ENCODE data around the gene ATP6V0B. TPM values are rescaled to one million over a fixed set of nuclear protein-coding genes. Genes with fewer than 3 reads are reported as not detected.
A peak's percentile ranks its signal among the peaks of the same experiment; 100 is the strongest.

The ATP6V0B gene
- total and polyA plus RNA-seq, 2 of the 13 experiments (the other 11 are each of a cell fraction or from before 2014, with no cell fraction given) = 157 to 161 TPM

- TF ChIP-seq RERE (CRISPR knock-in tag; IDR thresholded peaks at IDR 0.05; ENCODE audit: low read depth) (no peak), PRDM15 (CRISPR knock-in tag; IDR thresholded peaks at IDR 0.05) (peak; percentile 77), NFYC (CRISPR knock-in tag; IDR thresholded peaks at IDR 0.05) (no peak), FOSL2 (CRISPR knock-in tag; IDR thresholded peaks at IDR 0.05) (0 out of 2 replicates have a peak, but pooled peaks have one; percentile 14), REL (CRISPR knock-in tag; conservative IDR thresholded peaks at IDR 0.05) (0 out of 2 replicates have a peak, but pooled peaks have one; percentile 76), ZNF17 (CRISPR knock-in tag; IDR thresholded peaks at IDR 0.05) (no peak), TRAFD1 (CRISPR knock-in tag; IDR thresholded peaks at IDR 0.05; ENCODE audit: borderline replicate concordance) (no peak), GMEB2 (CRISPR knock-in tag; IDR thresholded peaks at IDR 0.05; ENCODE audit: low read depth) (0 out of 2 replicates have a peak, but pooled peaks have one; percentile 45), CHD4 (IDR thresholded peaks at IDR 0.05; ENCODE audit: borderline replicate concordance, low read length) (no peak), ZNF710 (CRISPR knock-in tag; IDR thresholded peaks at IDR 0.05; ENCODE audit: borderline replicate concordance) (no peak; the same call in 1 of the 2 replicates), DPF2 (CRISPR knock-in tag; IDR thresholded peaks at IDR 0.05; ENCODE audit: borderline replicate concordance, low read depth) (0 out of 2 replicates have a peak, but pooled peaks have one; percentile 19)
Observed at GRCh38 chr1:43991476-43992231, 16.9 kb downstream of the ATP6V0B start, which contains the start of gene CCDC24 (continued).

All from HepG2 (cell line).